Upper lobe of left lung (tissue), 6 donors: ENCODE measurements around the gene GRIA1. TPM values are rescaled to one million over a fixed set of nuclear protein-coding genes. Genes with fewer than 3 reads are reported as not detected.

Source experiments
- ATAC-seq, 2 donors: fragments of 200-7000 bp; cut with Tn5 transposase; one replicate each; pipeline ENCODE4 v1.9.1; 2022; ENCODE audit warnings: mild to moderate bottlenecking in 2 of 2, moderate library complexity in 2 of 2; ENCODE audit not compliant: low FRiP score in 2 of 2
- DNase-seq, 2 donors: peaks; one replicate each; pipeline ENCODE4 v3.0.0-alpha.2; 2019 to 2020
- H3K27ac ChIP-seq, 4 donors: fragments of 200-600 bp; sonication (generic); one replicate each; pipeline ENCODE4 v1.5.1; 2016 to 2019
- H3K27me3 ChIP-seq, 4 donors: fragments of 200-600 bp; sonication (generic); one replicate each; pipeline ENCODE4 v1.5.1; 2017 to 2019
- H3K36me3 ChIP-seq, 4 donors: fragments of 200-600 bp; sonication (generic); one replicate each; pipeline ENCODE4 v1.5.1; 2016 to 2019
- H3K4me1 ChIP-seq, 4 donors: fragments of 200-600 bp; sonication (generic); one replicate each; pipeline ENCODE4 v1.5.1; 2018 to 2019
- H3K4me3 ChIP-seq, 4 donors: fragments of 200-600 bp; sonication (generic); one replicate each; pipeline ENCODE4 v1.5.1; 2017 to 2019; ENCODE audit warnings: mild to moderate bottlenecking in 2 of 4, moderate library complexity in 1 of 4
- H3K9me3 ChIP-seq, 4 donors: fragments of 200-600 bp; sonication (generic); one replicate each; pipeline ENCODE4 v1.5.1; 2018 to 2019
- EP300 ChIP-seq, 4 donors: sonication (generic); formaldehyde crosslinking; IDR thresholded peaks; one replicate each; pipeline ENCODE4 v1.5.1; 2017; ENCODE audit warnings: antibody characterized with exemption in 4 of 4, control low read depth in 2 of 4
- POLR2A ChIP-seq, 4 donors: fragments of 450-650 bp; IDR thresholded peaks; one replicate each; pipeline ENCODE4 v1.5.1; 2016 to 2017; ENCODE audit warnings: antibody characterized with exemption in 4 of 4, mild to moderate bottlenecking in 2 of 4
- POLR2AphosphoS5 ChIP-seq, 2 donors: sonication (generic); formaldehyde crosslinking; IDR thresholded peaks; one replicate each; pipeline ENCODE4 v1.5.1; 2017; ENCODE audit warnings: antibody characterized with exemption in 2 of 2
- WGBS, 2 donors: methylation state at CpG; one replicate each; pipeline ENCODE4 v1.1.5; 2017 to 2018; 5-methylcytosine and 5-hydroxymethylcytosine counted together
- total RNA-seq, 6 donors: library from RNA; depleted of rRNA in 4 of 6; stranded (reverse); fragments of >200 nt in 4 of 6; gene quantifications; one replicate each; pipeline versions ENCODE4 v1.1.0 to v1.2.1, GENCODE V29; 2016 to 2021
- TF ChIP-seq, protein P1 (sequence below), 6 experiments: fragments of 450-650 bp in 4 of 6; fragments of 200-600 bp in 2 of 6; sonication (generic) in 2 of 6; IDR thresholded peaks; one replicate each; pipeline ENCODE4 v1.5.1; 2016 to 2019; ENCODE audit warnings: antibody characterized with exemption in 6 of 6
- donor health status: DM: no; HTN: no; CAD: no; lungs with moderate emphysema.
- donor health status: DM: no; HTN: yes; CAD: no; lungs with severe emphysema.

GRIA1 gene
- total RNA-seq, 6 donors from 2014 or later = 4.3 to 17.8 (median 9.3) TPM

DNA sequence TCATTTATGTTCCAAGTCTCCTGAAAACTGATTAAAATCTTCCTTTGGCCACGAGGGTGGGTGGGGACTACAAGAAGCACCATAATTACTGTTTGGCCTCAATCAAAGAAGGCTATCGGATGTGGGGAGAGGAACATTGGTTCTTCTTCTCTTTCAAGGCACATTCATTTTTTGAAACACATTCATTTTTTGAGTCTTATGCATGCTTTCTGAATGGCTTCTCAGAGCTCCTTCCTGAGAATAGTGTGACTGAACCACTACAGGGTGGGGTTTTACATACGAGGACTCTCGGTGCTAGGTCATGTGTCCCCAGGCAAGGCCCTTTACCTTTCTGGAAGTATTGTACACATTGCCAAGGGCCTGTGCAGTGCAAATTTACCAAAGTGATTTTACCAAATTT is 7.0 kb upstream of the GRIA1 start:
- Histone ChIP-seq H3K36me3 (no peaks in the 10 kb centered on the region), H3K9me3 (no peaks in the 10 kb centered on the region), H3K27ac (no peak overlapping the region), H3K4me3 (no peak overlapping the region), H3K4me1 (no peaks in the 10 kb centered on the region), H3K27me3 (no peaks in the 10 kb centered on the region)
- TF ChIP-seq POLR2A (IDR thresholded peaks at IDR 0.05) (no peak), POLR2AphosphoS5 (IDR thresholded peaks at IDR 0.05) (no peak), EP300 (IDR thresholded peaks at IDR 0.05) (no peak)
- TF ChIP-seq, protein P1, sequence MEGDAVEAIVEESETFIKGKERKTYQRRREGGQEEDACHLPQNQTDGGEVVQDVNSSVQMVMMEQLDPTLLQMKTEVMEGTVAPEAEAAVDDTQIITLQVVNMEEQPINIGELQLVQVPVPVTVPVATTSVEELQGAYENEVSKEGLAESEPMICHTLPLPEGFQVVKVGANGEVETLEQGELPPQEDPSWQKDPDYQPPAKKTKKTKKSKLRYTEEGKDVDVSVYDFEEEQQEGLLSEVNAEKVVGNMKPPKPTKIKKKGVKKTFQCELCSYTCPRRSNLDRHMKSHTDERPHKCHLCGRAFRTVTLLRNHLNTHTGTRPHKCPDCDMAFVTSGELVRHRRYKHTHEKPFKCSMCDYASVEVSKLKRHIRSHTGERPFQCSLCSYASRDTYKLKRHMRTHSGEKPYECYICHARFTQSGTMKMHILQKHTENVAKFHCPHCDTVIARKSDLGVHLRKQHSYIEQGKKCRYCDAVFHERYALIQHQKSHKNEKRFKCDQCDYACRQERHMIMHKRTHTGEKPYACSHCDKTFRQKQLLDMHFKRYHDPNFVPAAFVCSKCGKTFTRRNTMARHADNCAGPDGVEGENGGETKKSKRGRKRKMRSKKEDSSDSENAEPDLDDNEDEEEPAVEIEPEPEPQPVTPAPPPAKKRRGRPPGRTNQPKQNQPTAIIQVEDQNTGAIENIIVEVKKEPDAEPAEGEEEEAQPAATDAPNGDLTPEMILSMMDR (IDR thresholded peaks at IDR 0.05) = no peak
- 70 to 74% methylated on average over 4 of the region's 4 CpGs for WGBS, 2 donors
- ATAC-seq (no peak), DNase-seq (no peak)

- Histone ChIP-seq H3K36me3 (no peaks in the 10 kb centered on the region), H3K4me3 (no peak overlapping the region), H3K4me1 (no peaks in the 10 kb centered on the region), H3K27me3 (no peaks in the 10 kb centered on the region), H3K9me3 (no peaks in the 10 kb centered on the region), H3K27ac (no peak overlapping the region)
- TF ChIP-seq POLR2A (IDR thresholded peaks at IDR 0.05) (no peak), EP300 (IDR thresholded peaks at IDR 0.05) (no peak), POLR2AphosphoS5 (IDR thresholded peaks at IDR 0.05) (no peak)
- TF ChIP-seq, protein P1 (IDR thresholded peaks at IDR 0.05) = no peak
- DNase-seq (no peak), ATAC-seq (no peak)
- WGBS, 2 donors = 69 to 76% methylated on average over 2 of the region's 2 CpGs
Measured at GRCh38 chr5:153485641-153486040, 4.8 kb upstream of the GRIA1 start.

DNA sequence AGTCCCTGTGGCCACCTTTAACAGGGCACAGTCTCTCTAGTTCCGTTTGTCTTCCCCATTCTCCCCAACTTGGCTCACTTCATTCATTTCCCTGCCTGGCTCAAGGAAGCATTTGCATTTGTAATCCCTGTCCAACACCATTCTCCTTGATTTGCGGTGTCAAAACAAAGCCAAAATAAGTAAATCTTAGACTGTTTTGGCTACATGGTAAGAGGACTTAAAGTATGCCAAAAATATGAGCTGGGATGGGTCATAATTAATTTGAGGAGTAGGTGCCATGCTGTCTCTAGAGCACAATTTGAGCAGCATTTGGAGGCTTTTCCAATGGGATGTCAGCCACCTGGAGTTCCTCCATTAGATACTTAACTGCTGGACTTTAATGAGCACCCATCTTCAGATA is 3.7 kb upstream of the GRIA1 start:
- H3K9me3 ChIP-seq = no peaks in the 10 kb centered on the region
- no peak overlapping the region for H3K4me3 ChIP-seq
- TF ChIP-seq POLR2AphosphoS5 (IDR thresholded peaks at IDR 0.05) (no peak), EP300 (IDR thresholded peaks at IDR 0.05) (no peak), POLR2A (IDR thresholded peaks at IDR 0.05) (no peak)
- TF ChIP-seq, protein P1 (IDR thresholded peaks at IDR 0.05) = no peak
- WGBS, 2 donors = 64 to 97% methylated on average over 1 to 2 of the region's 2 CpGs
- no peak overlapping the region for H3K27ac ChIP-seq
- peaks cover 0 to 3% (median 0%) of the 10 kb centered on the region in 4 donors for H3K27me3 ChIP-seq
- no peaks in the 10 kb centered on the region for H3K4me1 ChIP-seq
- H3K36me3 ChIP-seq = no peaks in the 10 kb centered on the region
- no peak for DNase-seq
- no peak for ATAC-seq

DNA sequence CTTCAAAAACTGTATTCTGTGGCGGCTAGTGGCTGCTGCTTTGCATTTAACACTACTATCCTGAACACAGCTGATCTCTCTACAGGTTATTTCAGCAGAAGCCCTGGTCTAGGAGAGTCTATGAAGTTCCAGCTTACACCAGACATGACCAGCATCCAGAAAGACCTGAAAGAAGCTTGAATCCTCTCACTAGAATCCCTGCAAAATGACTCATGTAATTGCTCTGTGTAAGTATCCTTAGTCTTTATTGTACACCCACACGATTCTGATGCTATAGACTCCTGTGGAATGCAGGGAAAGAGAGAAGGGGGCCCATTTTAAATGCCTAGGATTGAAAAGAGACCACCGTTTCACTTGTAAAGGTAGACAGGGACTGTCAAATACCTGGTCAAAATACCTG is 859 bp upstream of the GRIA1 start:
- no peaks in the 10 kb centered on the region for H3K9me3 ChIP-seq

More for the DNA sequence above, 859 bp upstream of the GRIA1 start:
- Histone ChIP-seq H3K36me3 (no peaks in the 10 kb centered on the region), H3K27ac (no peak overlapping the region), H3K4me1 (no peaks in the 10 kb centered on the region), H3K4me3 (no peak overlapping the region), H3K27me3 (peaks cover 0 to 3% (median 0%) of the 10 kb centered on the region in 4 donors)
- DNase-seq (no peak), ATAC-seq (no peak)
- TF ChIP-seq POLR2AphosphoS5 (IDR thresholded peaks at IDR 0.05) (no peak), POLR2A (IDR thresholded peaks at IDR 0.05) (no peak), EP300 (IDR thresholded peaks at IDR 0.05) (no peak)
- TF ChIP-seq, protein P1 (IDR thresholded peaks at IDR 0.05) = no peak
- 63 to 79% methylated on average over 3 of the region's 3 CpGs for WGBS, 2 donors
